HG02885 (cell line): ENCODE measurements around the gene RIPK4.
"Not testable (repeated sequence)": the region's sequence is repeated elsewhere in the genome, so short reads cannot be mapped to it uniquely, and the experiment has no call there.

Experiments
- ATAC-seq: cut with Tn5 transposase; IDR thresholded peaks from one replicate; pipeline ENCODE4 v1.9.1; 2021; ENCODE audit warnings: mild to moderate bottlenecking; ENCODE audit not compliant: unreplicated experiment, poor library complexity

RIPK4 gene

DNA sequence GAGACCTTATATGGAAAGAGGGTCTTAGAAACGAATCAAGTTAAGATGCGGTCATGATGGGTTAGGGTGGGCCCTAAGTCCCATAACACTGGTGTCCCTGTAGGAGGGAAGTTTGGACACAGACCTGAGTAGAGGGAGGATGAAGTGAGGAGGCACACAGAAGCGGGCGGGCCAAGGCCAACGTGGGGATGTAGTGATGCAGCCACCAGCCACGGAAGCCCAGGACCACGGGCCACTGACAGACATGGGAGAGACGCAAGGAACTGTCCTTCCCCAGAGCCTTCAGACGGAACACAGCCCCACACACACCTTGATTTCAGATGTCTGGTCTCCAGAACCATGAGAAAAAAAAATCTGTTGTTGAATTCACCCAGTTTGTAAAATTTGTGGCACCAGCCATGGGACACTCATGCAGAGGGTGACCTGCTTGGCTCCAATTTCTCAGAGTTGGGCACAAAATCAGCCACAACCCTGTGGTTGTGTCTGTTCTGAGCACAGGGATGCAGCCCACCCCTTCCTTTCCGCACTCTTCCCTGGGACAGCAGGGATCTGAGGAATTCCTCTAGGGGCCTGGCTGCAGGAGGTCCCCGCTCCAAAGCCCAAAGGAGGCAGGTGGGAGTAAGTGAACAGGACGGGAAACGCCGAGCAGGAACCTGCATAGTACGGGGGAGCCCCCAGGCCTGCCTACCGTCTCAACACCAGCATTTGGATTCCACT is 61.1 kb downstream of the RIPK4 start:
- ATAC-seq = no peak

DNA sequence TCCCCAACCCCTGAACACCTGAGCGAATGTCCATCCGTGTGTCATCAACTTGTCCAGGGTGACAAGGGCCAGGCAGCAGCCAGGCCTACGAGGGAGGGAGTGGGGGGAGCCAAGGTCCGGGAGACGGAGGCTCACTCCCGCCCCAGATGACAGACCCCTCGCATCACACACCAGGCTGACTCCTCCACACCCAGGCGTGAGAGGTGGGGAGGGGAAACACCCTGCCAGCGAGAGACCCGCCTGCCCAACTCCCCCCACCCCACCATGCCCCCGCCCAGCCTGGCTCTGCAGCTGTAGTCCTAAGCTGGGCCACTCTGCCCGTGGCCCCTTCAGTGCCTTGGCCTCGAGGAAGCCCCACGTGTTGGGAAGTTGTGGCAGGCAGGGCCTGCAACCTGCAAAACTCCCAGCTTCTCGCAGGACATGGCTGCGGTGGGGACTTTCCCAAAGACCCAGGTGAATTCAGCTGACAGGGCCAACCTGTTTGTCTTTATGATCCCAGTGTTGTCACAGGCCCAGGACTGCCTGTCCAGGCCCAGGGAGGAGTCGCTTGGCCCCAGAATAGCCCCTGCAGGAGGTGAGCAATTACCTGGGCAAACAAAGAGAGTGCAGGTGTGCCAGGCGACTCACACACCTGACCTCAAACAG is 62.9 kb downstream of the RIPK4 start:
- ATAC-seq = no peak

GRCh38 chr21:41701749-41702148 is 65.1 kb downstream of the RIPK4 start:
- no peak for ATAC-seq

DNA sequence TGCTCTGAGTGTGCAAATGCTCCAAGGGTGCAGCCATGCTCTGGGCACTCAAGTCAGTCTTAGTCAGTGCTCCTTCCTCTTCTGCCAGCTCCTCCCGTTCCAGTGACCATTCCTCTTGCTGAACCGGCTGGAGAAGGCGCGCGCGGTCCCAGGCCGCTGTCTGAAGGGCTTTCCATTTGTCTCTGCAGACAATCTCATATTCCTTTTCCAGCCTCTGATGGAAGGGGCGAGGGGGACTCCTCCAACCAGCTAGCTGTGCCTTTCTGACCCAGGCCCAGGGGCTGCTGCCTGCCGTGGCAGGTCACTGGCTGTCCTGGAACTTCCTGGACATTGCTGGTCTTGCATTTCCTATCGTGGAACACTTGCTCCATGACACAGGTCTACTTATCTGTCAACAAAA is 67.5 kb downstream of the RIPK4 start:
- no peak for ATAC-seq

DNA sequence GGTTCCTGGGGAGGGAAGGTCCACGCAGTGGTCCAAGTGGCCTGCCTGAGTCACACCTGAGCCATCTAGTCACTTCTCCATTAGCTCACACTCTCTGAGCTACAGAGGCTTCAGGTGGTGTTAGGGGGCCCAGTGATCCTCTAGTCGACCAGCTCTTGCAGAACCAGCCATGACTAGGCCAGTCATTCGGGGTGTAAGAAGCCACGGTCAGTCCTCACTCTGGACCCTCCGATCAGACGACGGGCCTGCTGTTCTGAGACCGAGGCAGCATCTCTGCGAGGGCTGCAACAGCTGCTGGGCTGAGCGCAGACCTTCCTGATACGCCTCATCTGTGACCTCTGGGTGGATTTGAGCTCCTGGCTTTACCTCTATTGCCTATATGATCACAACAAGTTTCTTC is 68.8 kb downstream of the RIPK4 start:
- no peak for ATAC-seq

DNA sequence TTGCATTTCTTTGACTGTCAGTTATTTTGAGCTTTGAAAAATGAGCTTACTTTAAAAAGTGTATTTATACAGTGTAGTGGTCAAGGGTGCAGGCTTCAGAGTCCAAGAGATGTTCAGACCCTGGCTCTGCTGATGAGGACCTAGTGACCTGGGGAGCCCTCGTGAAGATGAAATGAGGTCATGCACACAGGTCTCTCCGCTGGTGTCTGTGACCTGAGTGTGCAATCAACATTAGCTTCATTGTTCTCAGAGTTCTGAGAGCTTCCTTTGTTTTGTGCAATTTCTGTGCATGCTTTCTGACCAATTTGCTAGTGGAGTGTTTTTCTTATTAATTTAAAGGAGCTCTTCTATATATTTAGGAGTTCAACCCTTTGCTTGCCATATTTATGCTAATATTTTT is 71.3 kb downstream of the RIPK4 start:
- no peak for ATAC-seq

GRCh38 chr21:41694042-41694441 is 72.8 kb downstream of the RIPK4 start:
- ATAC-seq = not testable (repeated sequence)

DNA sequence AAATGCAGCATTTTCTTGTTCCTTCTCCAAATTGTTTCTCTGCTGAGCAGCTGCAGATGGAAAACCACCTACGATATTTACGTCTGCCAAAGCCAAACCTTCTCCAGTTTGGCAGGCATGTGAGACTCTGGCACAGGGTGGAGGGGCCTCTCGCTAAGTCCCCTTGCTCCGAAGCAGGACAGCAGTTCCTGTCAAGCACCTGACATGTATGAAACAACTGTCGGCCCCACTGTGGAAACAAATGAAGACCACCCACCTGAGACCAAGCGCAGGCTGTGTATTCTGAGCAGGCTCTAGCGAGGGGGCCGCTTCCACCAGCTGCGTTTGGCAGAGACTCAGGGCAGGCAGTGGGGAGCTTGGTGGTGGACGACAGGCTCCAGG is 74.7 kb downstream of the RIPK4 start:
- ATAC-seq = no peak

DNA sequence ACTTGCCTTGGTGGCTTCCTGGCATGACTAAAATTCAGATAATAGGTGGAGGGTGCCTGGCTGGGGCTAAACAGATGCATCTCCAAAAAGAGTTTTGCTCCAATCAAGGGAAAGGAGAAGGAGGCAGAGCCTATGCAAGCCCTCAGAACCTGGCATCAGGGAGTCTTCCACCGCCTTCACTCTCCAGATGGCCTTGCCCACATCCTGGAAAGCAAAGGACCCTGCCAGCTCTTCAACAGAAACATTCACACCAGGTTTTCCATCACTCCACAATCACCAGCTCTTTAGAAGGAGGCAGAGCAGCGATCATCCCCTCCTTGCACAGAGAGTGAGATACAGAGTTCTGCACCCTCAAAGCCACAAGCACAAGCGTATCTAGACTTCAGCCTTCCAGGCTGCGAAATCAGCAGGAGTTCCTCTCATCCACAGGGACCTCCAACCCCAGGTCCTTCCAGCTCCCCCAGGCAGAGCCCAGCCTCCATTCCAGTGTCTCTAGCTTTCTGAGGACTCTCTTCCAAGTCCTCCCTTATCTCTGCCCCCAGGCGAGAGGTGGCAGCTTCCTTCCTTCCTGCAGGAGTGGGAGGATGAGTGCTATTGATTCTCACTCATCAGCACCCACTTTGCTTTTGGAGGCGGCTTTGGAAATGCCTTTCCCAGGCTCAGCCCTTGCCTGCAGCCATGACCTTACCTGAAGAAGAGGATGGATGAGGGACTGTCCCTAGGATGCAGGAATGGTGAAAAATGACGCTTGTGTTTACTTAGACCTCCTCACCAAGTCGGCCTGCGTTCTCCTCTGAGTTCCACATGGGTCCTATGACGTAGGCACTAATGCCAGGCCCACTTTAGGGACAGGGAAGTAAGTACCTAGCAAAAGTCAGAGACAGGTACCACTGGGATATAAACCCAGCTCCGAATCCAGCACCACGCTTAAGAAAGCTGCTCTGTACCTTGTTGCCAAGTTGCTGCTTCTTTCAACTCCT is 75.4 kb downstream of the RIPK4 start:
- no peak for ATAC-seq
